Activated CD4-positive, alpha-beta T cell treated with anti-CD3 and anti-CD28 coated beads, Interleukin-2, amount 50 U/mL, for 48 hours (primary cell): Measurements from ENCODE around the gene HS6ST1.
"Not testable (repeated sequence)": the region's sequence is repeated elsewhere in the genome, so short reads cannot be mapped to it uniquely, and the experiment has no call there.

Experiments
- DNase-seq, 2 experiments: peaks; one replicate each; pipeline ENCODE4 v3.0.0-alpha.2; 2020

Gene HS6ST1

GRCh38 chr2:128280158-128280871 is 38.4 kb downstream of the HS6ST1 start:
- no peak for DNase-seq

DNA sequence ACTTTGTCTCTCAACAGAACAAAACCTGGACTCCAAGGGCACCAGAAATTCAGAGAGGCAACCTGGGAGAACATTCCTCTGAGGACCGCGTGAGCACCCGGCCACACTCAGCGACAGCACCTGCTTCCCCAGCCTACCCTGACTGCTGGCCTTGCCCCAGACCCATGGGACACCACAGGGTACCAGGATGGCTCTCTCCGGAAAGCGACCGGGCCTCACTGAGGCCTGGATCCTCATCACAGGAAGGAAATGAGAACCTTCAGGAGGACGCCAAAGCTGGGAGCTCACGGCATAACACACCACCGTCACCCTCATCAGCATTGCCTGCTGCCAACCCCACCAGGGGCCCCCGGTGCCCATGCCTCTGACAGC is 38.9 kb downstream of the HS6ST1 start:
- DNase-seq = no peak

DNA sequence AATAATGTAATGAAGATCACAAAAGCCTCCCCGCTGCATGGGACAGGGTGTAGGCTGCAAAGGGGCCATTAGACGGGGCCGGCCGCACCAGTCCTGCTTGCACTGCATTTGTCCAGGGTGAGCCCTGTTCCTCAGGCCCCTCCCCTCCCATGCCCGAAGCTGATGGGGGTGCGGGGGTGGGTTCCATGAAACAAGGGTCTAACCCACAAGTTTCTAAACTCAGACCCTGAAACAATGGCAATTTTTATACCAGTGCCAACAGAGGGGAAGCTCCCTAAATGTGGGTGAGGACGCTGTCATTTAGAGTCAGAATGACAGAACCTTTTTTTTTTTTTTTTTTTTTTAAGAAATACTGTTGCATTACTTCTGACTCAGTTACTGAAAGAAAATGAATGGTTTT is 39.7 kb downstream of the HS6ST1 start:
- no peak for DNase-seq

- no peak for DNase-seq
These were observed 40.5 kb downstream of the HS6ST1 start for GRCh38 chr2:128277961-128278681.

DNA sequence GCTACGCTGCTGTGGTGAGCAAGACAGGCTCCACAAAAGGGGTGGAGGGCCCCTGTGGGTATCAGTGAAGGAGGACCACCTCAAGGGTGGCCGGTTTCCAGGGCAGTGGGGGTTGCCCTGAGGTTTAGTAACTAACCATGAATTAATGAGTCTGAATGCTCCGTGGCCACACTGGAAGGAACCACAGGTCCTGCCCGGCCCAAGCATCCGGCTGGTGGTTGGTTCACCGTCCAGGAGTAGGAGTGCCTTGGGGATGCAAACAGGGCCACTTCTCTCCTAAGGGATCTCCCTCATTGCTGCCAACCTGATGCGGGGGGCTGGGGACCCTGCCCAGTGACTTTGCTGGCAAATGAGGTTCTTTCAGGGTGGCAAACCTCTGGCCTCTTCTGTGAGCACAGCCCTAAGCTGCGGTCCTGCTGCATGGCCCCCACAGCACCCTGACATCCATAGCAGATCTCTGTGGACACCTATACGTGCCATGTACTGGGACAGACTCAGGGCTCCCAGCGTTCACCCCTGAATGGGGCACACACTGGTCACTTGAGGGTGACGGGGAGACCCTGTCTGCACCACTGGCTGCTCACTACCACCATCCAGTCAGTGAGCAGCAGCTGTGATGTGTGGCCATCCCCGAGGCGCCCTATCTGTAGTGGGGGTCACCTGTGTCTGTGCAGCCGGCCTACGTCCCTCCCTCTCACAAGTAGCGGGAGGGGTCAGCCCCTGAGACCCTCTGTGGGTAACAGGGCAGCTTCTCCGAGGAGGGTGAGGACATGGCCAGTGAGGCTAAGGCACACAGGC is 41.6 kb downstream of the HS6ST1 start:
- DNase-seq = no peak

DNA sequence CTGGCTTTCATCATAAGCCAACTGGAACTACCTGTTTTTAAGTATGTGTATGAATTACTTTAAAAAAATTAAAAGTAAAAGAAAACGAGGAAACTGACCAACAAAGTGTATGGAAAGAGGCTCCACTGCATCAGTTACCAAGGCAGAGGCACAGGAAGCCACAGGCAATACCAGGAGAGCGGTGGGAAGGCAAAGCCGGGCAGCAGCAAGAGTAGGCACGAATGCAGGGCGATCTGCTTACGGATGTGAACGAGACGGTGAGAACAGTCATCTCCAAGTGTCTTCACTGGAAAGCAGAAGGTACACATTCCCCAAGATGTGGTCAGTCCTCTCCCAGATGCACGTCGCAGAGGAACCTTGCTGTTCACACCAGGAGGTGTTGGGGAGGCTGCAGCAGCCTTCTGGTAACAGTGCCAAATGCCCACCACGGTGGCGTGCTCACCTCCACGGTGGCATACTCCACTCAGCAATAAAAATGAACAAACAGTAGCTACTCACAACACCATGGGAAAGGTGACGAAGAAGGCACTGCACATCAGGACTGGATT is 43.1 kb downstream of the HS6ST1 start:
- DNase-seq = no peak

DNA sequence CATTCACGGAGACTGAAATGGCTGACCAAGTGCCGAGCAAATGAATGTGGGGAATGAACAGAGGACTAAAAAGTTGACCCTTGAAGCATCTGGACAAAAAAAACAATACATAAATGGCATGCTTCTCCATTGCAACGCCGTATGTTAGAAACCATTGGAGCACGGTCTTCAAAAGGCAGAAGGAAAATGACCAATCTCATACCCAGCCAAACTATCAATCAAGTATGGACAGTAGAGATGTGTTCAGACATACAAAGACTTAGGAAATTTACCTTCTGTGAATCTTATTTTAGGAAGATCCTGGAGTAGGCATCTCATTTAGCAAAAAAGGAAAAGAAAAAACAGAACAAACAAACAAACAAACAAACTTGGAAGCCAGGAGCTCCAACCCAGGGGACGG is 44.5 kb downstream of the HS6ST1 start:
- DNase-seq = no peak

DNA sequence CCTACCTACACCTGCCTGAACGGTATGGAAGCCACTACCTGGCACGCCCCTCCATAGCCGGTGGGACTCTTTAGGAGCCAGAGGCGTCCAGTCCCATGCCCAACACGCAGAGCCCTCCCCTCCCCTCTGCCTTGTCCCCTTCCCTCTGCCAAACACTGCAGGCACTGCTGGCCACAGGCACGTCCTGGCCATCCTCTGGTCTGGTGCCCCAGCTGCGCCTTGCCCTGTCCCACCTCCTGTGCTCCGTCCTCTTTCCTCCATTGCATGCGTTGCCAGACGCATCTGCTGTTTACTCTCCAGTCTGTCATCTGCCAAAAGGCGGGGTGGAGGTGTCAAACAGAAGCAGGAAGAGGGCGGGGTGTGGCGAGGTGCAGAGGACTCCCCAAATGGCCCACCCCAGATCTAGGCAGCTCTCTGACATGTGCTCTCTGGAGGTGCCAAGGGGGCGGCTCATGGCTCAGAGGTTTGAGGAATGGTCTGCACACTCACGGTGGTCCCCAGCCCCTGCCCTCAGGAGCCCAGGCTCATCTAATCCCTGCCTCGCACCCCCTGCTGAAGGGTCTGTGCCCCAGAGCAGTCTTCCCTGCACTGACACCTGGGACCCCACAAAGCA is 45.1 kb downstream of the HS6ST1 start:
- no peak for DNase-seq

DNA sequence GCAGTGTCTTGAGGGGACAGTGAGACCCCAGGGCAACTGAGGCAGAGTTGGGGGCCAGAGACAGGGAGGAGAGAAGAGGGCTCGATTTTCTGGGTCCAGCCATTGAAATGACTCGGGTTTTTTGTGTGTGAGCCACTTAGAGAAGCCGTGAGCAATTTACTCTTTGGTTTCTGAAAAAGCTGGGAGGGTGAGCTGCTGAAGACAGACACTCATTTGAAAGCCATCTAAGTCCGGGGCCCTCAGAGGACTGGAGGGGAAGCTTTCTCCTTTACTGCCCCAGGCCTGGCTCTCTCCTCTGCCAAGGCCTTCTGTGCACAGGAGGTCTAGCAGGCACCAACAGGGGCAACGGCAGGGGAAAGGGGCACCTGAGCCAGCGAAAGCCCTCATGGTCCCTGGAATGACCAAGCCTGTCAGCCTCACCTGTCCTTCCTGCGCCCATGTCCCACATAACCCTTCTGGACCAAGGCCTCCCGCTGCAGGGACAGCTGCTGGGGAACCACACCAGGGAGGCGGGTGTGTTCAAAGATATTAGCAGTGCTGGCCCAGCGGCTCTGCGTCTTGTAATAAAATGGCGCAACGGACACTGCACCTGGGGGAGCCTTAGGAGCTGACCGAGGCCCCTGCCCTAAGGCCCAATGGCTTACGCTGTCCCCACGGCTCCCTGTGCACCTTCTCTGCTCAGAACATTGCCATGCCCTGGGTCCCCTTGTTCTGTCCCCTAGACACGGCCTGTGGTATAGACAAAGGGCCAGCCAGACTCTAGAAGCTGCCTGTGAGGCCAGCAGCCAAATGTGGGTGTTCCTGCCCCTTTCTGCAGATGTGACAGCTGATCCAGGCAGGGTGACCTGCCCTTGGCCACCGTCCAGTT is 45.8 kb downstream of the HS6ST1 start:
- no peak for DNase-seq

- no peak for DNase-seq
These were observed 46.6 kb downstream of the HS6ST1 start for GRCh38 chr2:128271911-128272600.

DNA sequence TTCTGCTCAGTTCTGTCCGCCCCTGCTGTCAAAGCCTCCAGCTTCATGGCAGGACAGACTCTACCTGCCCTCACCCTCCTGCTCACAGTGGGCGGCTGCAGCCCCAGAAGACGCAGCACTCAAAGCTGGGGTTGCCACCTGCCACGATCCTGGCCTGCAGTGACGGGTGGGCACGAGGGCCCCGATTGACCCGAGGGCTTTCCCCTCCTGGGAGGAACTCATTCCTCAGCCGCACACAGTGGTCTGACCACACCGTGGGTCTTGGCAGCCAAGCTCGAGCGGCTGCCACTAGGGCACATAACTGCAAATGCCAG is 47.1 kb downstream of the HS6ST1 start:
- DNase-seq = no peak

GRCh38 chr2:128270672-128271596 is 47.7 kb downstream of the HS6ST1 start:
- DNase-seq = no peak

GRCh38 chr2:128269990-128270671 is 48.5 kb downstream of the HS6ST1 start:
- no peak for DNase-seq

- DNase-seq = no peak
These were observed 49.3 kb downstream of the HS6ST1 start for GRCh38 chr2:128269063-128269989.

- DNase-seq = not testable (repeated sequence)
These were observed 50.1 kb downstream of the HS6ST1 start for GRCh38 chr2:128268611-128269010.

GRCh38 chr2:128268145-128268544 is 50.5 kb downstream of the HS6ST1 start:
- DNase-seq = not testable (repeated sequence)

GRCh38 chr2:128267649-128268048 is 51.0 kb downstream of the HS6ST1 start:
- not testable (repeated sequence) for DNase-seq

DNA sequence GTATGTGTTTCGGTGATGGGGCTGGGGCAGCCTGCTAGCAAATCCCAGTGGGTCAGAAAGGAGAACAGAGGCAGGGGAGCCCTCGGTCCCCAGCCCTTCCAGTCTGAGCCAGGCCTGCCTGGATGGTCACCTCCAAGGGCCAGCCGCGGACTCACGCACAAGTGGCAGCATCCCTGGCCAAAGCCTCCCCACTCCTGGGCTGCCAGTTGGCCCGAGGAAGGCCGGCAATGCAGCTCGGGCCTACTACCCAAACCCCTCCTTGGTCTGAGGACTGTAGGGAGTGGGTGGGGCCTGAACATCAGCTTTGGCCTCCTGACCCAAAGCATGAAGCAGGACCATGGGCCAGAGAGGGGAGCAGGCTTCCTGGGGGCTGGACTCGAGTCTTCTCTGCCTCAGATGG is 51.5 kb downstream of the HS6ST1 start:
- DNase-seq = not testable (repeated sequence)

GRCh38 chr2:128266463-128266862 is 52.2 kb downstream of the HS6ST1 start:
- DNase-seq = not testable (repeated sequence)
